Endodermal cell (in vitro differentiated cells): ENCODE measurements around the gene ZNF512. TPM values are rescaled to one million over a fixed set of nuclear protein-coding genes. Genes with fewer than 3 reads are reported as not detected.

Experiments
- DNase-seq: peaks from one replicate; pipeline ENCODE4 v3.0.0-alpha.2; 2017
- H3K27ac ChIP-seq: 2 replicates; pipeline ENCODE4 v1.5.1; 2013; ENCODE audit warnings: mild to moderate bottlenecking, low read depth, low read length, moderate library complexity
- H3K27me3 ChIP-seq: 2 replicates; pipeline ENCODE4 v1.6.1; 2013; ENCODE audit warnings: mild to moderate bottlenecking, low read length, moderate library complexity; ENCODE audit not compliant: insufficient read depth, control insufficient read depth, poor library complexity, severe bottlenecking
- H3K36me3 ChIP-seq: 2 replicates; pipeline ENCODE4 v1.7.0; 2013; ENCODE audit warnings: mild to moderate bottlenecking, low read length, moderate library complexity; ENCODE audit not compliant: control insufficient read depth, insufficient read depth
- H3K4me1 ChIP-seq: one replicate; pipeline ENCODE4 v1.7.0; 2013; ENCODE audit warnings: low read length; ENCODE audit not compliant: control insufficient read depth, insufficient read depth
- H3K4me3 ChIP-seq: 2 replicates; pipeline ENCODE4 v1.5.1; 2013; ENCODE audit warnings: mild to moderate bottlenecking, low read length, moderate library complexity
- H3K9ac ChIP-seq: 2 replicates; pipeline ENCODE4 v1.6.1; 2013; ENCODE audit warnings: mild to moderate bottlenecking, low read length, moderate library complexity; ENCODE audit not compliant: poor library complexity, severe bottlenecking; ENCODE audit errors: extremely low read depth
- H3K9me3 ChIP-seq: 2 replicates; pipeline ENCODE4 v1.6.1; 2013; ENCODE audit warnings: mild to moderate bottlenecking, low read length, moderate library complexity; ENCODE audit not compliant: control insufficient read depth
- H3K27ac Mint-ChIP-seq: 2 replicates; pipeline ENCODE4 v1.8.0; 2020; ENCODE audit warnings: mixed read lengths
- H3K27me3 Mint-ChIP-seq: 2 replicates; pipeline ENCODE4 v1.8.0; 2021; ENCODE audit warnings: mild to moderate bottlenecking, mixed read lengths; ENCODE audit not compliant: insufficient read depth
- H3K36me3 Mint-ChIP-seq: 2 replicates; pipeline ENCODE4 v1.8.0; 2020; ENCODE audit warnings: low read depth, mixed read lengths
- H3K4me1 Mint-ChIP-seq: 2 replicates; pipeline ENCODE4 v1.8.0; 2020; ENCODE audit warnings: mixed read lengths
- H3K4me3 Mint-ChIP-seq: 2 replicates; pipeline ENCODE4 v1.8.0; 2020; ENCODE audit warnings: mild to moderate bottlenecking, moderate library complexity, mixed read lengths
- H3K9me3 Mint-ChIP-seq: 2 replicates; pipeline ENCODE4 v1.8.0; 2020; ENCODE audit warnings: mild to moderate bottlenecking, mixed read lengths
- WGBS, 2 experiments: methylation state at CpG; one replicate each; pipeline versions ENCODE4 v1.1.5 to v1.1.7; 2013; ENCODE audit warnings: missing lambda C conversion rate in 2 of 2, mixed read lengths in 1 of 2; ENCODE audit not compliant: insufficient coverage in 1 of 2, insufficient read length in 1 of 2; 5-methylcytosine and 5-hydroxymethylcytosine counted together
- total RNA-seq, 2 donors: library from RNA; stranded (reverse); fragmentation: NEBNext Ultra II Directional in 1 of 2; extraction: Animal tissue kit (Norgen Biotek cat#: 25700) in 1 of 2; gene quantifications; 2 replicates in 1 of 2; 3 replicates in 1 of 2; pipeline ENCODE4 v1.2.1, GENCODE V29; 2021
- TF ChIP-seq, protein P1 (sequence below): fragments of 200-600 bp; sonication (generic); conservative IDR thresholded peaks from 2 replicates; pipeline ENCODE4 v1.5.0; 2021; ENCODE audit warnings: antibody characterized with exemption, mild to moderate bottlenecking

The ZNF512 gene
- total RNA-seq, 2 donors from 2014 or later = 29.3 to 36.7 TPM

GRCh38 chr2:27655155-27655951 lies 72.5 kb downstream of the ZNF512 start:
- Mint-ChIP-seq H3K9me3 (no peaks in the 10 kb centered on the region), H3K27ac (peak overlapping the region; percentile 63), H3K36me3 (peaks cover 65% of the 10 kb centered on the region), H3K4me1 (peaks cover 10% of the 10 kb centered on the region), H3K27me3 (no peaks in the 10 kb centered on the region), H3K4me3 (no peak overlapping the region)
- Histone ChIP-seq H3K9me3 (no peaks in the 10 kb centered on the region), H3K4me1 (peaks cover 4% of the 10 kb centered on the region), H3K9ac (no peak overlapping the region), H3K27me3 (no peaks in the 10 kb centered on the region), H3K27ac (no peak overlapping the region), H3K4me3 (no peak overlapping the region), H3K36me3 (peaks cover 86% of the 10 kb centered on the region)
- DNase-seq = peak; percentile 52
- TF ChIP-seq, protein P1, sequence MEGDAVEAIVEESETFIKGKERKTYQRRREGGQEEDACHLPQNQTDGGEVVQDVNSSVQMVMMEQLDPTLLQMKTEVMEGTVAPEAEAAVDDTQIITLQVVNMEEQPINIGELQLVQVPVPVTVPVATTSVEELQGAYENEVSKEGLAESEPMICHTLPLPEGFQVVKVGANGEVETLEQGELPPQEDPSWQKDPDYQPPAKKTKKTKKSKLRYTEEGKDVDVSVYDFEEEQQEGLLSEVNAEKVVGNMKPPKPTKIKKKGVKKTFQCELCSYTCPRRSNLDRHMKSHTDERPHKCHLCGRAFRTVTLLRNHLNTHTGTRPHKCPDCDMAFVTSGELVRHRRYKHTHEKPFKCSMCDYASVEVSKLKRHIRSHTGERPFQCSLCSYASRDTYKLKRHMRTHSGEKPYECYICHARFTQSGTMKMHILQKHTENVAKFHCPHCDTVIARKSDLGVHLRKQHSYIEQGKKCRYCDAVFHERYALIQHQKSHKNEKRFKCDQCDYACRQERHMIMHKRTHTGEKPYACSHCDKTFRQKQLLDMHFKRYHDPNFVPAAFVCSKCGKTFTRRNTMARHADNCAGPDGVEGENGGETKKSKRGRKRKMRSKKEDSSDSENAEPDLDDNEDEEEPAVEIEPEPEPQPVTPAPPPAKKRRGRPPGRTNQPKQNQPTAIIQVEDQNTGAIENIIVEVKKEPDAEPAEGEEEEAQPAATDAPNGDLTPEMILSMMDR = peak; percentile 33
- WGBS, 2 experiments = 77 to 91% methylated on average over 6 to 7 of the region's 7 CpGs

- TF ChIP-seq, protein P1 = no peak
- no peaks in the 10 kb centered on the region for H3K4me1 ChIP-seq
- H3K36me3 Mint-ChIP-seq = peaks cover 44% of the 10 kb centered on the region
- H3K9me3 Mint-ChIP-seq = no peaks in the 10 kb centered on the region
- no peak overlapping the region for H3K9ac ChIP-seq
- H3K27ac Mint-ChIP-seq = no peak overlapping the region
- H3K9me3 ChIP-seq = no peaks in the 10 kb centered on the region
- no peak overlapping the region for H3K4me3 Mint-ChIP-seq
- H3K4me3 ChIP-seq = peak overlapping the region; percentile 87
- no peak overlapping the region for H3K27ac ChIP-seq
- no peak for DNase-seq
- H3K27me3 Mint-ChIP-seq = no peaks in the 10 kb centered on the region
- 92 to 100% methylated on average over 1 of the region's 1 CpG for WGBS, 2 experiments
- H3K4me1 Mint-ChIP-seq = peaks cover 15% of the 10 kb centered on the region
- H3K27me3 ChIP-seq = no peaks in the 10 kb centered on the region
- H3K36me3 ChIP-seq = peaks cover 55% of the 10 kb centered on the region
Measured at GRCh38 chr2:27661371-27661770, 78.5 kb downstream of the ZNF512 start.

- peaks cover 46% of the 10 kb centered on the region for H3K36me3 ChIP-seq
- H3K27me3 ChIP-seq = no peaks in the 10 kb centered on the region
- peaks cover 44% of the 10 kb centered on the region for H3K36me3 Mint-ChIP-seq
- TF ChIP-seq, protein P1 = peak; percentile 18
- WGBS, 2 experiments = 0% methylated on average over 41 to 56 of the region's 56 CpGs
- peak within 1 kb of the TSS; percentile 98 for H3K4me3 Mint-ChIP-seq
- H3K4me1 Mint-ChIP-seq = peaks cover 15% of the 10 kb centered on the region
- H3K27me3 Mint-ChIP-seq = no peaks in the 10 kb centered on the region
- H3K9me3 Mint-ChIP-seq = no peaks in the 10 kb centered on the region
- peak; percentile 89 for DNase-seq
- H3K4me1 ChIP-seq = no peaks in the 10 kb centered on the region
- peak within 1 kb of the TSS; percentile 69 for H3K27ac ChIP-seq
- H3K9ac ChIP-seq = peak within 1 kb of the TSS; percentile 58
- no peaks in the 10 kb centered on the region for H3K9me3 ChIP-seq
- H3K27ac Mint-ChIP-seq = peak within 1 kb of the TSS; percentile 100
- H3K4me3 ChIP-seq = peak within 1 kb of the TSS; percentile 87
Measured at GRCh38 chr2:27663285-27664153, 80.7 kb downstream of the ZNF512 start, which contains the start of the genes SLC4A1AP and SUPT7L. TSS of gene SLC4A1AP (plus strand) at chr2:27663889. CDS start at chr2:27663915, 26 bp downstream. TSS of gene SUPT7L (minus strand) at chr2:27663614. CDS start at chr2:27662192, 1,422 bp downstream.
